Measurements from ENCODE around the gene NUDT3. TPM values are rescaled to one million over a fixed set of nuclear protein-coding genes. Genes with fewer than 3 reads are reported as not detected.

The NUDT3 gene
- total and polyA plus RNA-seq, 9 of the 15 experiments (the other 6 are each of a cell fraction or from before 2014, with no cell fraction given): 5.4 to 81.2 (median 56.4) TPM

DNA sequence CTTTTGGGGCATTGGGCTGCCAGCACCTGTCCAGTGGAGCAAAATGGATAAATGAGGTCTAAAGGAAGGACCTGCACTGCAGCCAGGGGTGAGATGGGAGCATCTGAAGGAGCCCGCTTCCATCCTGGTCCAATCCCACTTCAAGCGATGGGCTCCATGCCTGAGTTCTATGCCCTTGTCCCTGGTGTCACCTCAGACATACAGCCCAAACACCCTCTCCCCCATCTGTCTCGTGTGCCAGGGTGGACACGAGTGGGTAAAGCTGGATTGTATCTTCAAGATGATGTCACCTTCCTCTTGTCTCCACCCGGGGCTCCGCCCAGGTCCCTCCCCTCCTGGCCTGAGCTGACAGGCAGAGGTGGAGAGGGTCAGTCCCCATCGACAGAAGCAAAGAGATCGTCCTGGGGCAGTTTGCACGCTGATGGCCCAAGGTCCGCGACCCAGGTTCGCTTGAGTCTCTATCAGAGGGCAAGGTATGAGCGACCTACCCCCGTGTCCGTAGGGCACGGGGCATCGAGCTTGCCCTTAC is 144.2 kb downstream of the NUDT3 start:
- ChIA-PET POLR2A (interaction anchor here (0.5 to 4.9 kb wide), 25 partner anchors 11 to 568 kb away, joined by 3 to 67 read pairs (median 4); partner anchors contain the start of genes HMGA1 and RPS10), CTCF (ENCODE audit: low intra/inter-chr PET ratio) (interaction anchor here (0.7 to 3.0 kb wide), 7 partner anchors 52 to 892 kb away, joined by 3 to 27 read pairs (median 6); partner anchors contain the start of gene NUDT3)
- BruUV-seq (replicated peaks): TSS peak; percentile 75
- Histone ChIP-seq H3K4me2 (ENCODE audit: insufficient read depth, low read length) (peak overlapping the region; percentile 100), H3K27me3 (ENCODE audit: control insufficient read depth in 2 of 2, insufficient read depth in 2 of 2, low read length in 2 of 2) (no peaks in the 10 kb centered on the region; a peak in 1 of 5 replicates), H3K27ac (ENCODE audit: extremely low read depth, low read depth, low read length) (peak overlapping the region; percentile 86), H3K9ac (ENCODE audit: insufficient read depth in 1 of 2, low read depth in 2 of 2, low read length in 2 of 2) (peak overlapping the region; percentile 83 to 93), H4K20me1 (replicated peaks; ENCODE audit: control insufficient read depth, insufficient read depth, low read length) (peaks cover 21% of the 10 kb centered on the region; the same call in 1 of the 2 replicates), H3K4me3 (peak overlapping the region; percentile 76), H2AFZ (ENCODE audit: low read depth, low read length) (peak overlapping the region; percentile 83), H3K9me1 (ENCODE audit: control insufficient read depth, insufficient read depth, low read length) (peaks cover 5% of the 10 kb centered on the region), H3K79me2 (ENCODE audit: control insufficient read depth, insufficient read depth, low read length) (peaks cover 34% of the 10 kb centered on the region), H3K9me3 (replicated peaks; ENCODE audit: control insufficient read depth, insufficient read depth, low read depth, low read length) (no peaks in the 10 kb centered on the region; the same call in 1 of the 2 replicates), H3K4me1 (replicated peaks in 1 of 2; ENCODE audit: control insufficient read depth in 2 of 2, insufficient read depth in 2 of 2, low read length in 2 of 2) (peaks cover 42 to 57% of the 10 kb centered on the region in 2 experiments), H3K36me3 (ENCODE audit: control insufficient read depth, insufficient read depth, low read length) (peaks cover 38% of the 10 kb centered on the region)
- ATAC-seq (peak; percentile 54), FAIRE-seq (peak; percentile 61), DNase-seq (ENCODE audit: extremely low read depth in 1 of 4, low spot score in 3 of 4) (peak; percentile 63 to 85 (median 68))
- in situ Hi-C loops (cut with MboI) (loop anchor here (5.0 kb wide), 2 partner anchors 164 to 359 kb away; no protein-coding TSS in a partner anchor), intact Hi-C loops (cut with micrococcal nuclease) (loop anchor here (2.0 kb wide), 3 partner anchors 71 to 145 kb away; partner anchors contain the start of gene NUDT3)
- 6% methylated on average over 17 of the region's 17 CpGs for WGBS (ENCODE audit: insufficient coverage, low coverage, missing lambda C conversion rate)
- TF ChIP-seq CREBBP (IDR thresholded peaks at IDR 0.05; ENCODE audit: low read depth, low read length) (no peak), MYBL2 (IDR thresholded peaks at IDR 0.05; ENCODE audit: low read depth) (no peak), MYBL2 (CRISPR knock-in tag; IDR thresholded peaks at IDR 0.05; ENCODE audit: borderline replicate concordance) (no peak), POLR2AphosphoS5 (IDR thresholded peaks at IDR 0.05; ENCODE audit: control insufficient read depth, insufficient read depth, low read depth, low read length) (0 out of 2 replicates have a peak, but pooled peaks have one; percentile 3), KLF13 (tag; IDR thresholded peaks at IDR 0.05; ENCODE audit: borderline replicate concordance, low read depth) (no peak), SNIP1 (IDR thresholded peaks at IDR 0.05; ENCODE audit: low read depth) (no peak), GATAD2A (IDR thresholded peaks at IDR 0.05) (0 out of 2 replicates have a peak, but pooled peaks have one; percentile 6), RCOR1 (IDR thresholded peaks at IDR 0.05; ENCODE audit: borderline replicate concordance in 1 of 2, low read depth in 2 of 2, low read length in 2 of 2) (0 out of 4 replicates have a peak, but pooled peaks of 1 of the 2 experiments have one; percentile 1), PTTG1 (tag; IDR thresholded peaks at IDR 0.05; ENCODE audit: low read depth) (no peak), KLF16 (IDR thresholded peaks at IDR 0.05) (no peak; the same call in 1 of the 2 replicates)
- TF ChIP-seq, protein P1, sequence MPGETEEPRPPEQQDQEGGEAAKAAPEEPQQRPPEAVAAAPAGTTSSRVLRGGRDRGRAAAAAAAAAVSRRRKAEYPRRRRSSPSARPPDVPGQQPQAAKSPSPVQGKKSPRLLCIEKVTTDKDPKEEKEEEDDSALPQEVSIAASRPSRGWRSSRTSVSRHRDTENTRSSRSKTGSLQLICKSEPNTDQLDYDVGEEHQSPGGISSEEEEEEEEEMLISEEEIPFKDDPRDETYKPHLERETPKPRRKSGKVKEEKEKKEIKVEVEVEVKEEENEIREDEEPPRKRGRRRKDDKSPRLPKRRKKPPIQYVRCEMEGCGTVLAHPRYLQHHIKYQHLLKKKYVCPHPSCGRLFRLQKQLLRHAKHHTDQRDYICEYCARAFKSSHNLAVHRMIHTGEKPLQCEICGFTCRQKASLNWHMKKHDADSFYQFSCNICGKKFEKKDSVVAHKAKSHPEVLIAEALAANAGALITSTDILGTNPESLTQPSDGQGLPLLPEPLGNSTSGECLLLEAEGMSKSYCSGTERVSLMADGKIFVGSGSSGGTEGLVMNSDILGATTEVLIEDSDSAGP (CRISPR knock-in tag; IDR thresholded peaks at IDR 0.05): 0 out of 2 replicates have a peak, but pooled peaks have one; percentile 2
- TF ChIP-seq, protein P2, sequence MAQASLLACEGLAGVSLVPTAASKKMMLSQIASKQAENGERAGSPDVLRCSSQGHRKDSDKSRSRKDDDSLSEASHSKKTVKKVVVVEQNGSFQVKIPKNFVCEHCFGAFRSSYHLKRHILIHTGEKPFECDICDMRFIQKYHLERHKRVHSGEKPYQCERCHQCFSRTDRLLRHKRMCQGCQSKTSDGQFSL (CRISPR knock-in tag; IDR thresholded peaks at IDR 0.05): peak; percentile 67; the same call in 1 of the 2 replicates
- TF ChIP-seq, protein P2 (tag; IDR thresholded peaks at IDR 0.05): no peak
- TF ChIP-seq, protein P3, sequence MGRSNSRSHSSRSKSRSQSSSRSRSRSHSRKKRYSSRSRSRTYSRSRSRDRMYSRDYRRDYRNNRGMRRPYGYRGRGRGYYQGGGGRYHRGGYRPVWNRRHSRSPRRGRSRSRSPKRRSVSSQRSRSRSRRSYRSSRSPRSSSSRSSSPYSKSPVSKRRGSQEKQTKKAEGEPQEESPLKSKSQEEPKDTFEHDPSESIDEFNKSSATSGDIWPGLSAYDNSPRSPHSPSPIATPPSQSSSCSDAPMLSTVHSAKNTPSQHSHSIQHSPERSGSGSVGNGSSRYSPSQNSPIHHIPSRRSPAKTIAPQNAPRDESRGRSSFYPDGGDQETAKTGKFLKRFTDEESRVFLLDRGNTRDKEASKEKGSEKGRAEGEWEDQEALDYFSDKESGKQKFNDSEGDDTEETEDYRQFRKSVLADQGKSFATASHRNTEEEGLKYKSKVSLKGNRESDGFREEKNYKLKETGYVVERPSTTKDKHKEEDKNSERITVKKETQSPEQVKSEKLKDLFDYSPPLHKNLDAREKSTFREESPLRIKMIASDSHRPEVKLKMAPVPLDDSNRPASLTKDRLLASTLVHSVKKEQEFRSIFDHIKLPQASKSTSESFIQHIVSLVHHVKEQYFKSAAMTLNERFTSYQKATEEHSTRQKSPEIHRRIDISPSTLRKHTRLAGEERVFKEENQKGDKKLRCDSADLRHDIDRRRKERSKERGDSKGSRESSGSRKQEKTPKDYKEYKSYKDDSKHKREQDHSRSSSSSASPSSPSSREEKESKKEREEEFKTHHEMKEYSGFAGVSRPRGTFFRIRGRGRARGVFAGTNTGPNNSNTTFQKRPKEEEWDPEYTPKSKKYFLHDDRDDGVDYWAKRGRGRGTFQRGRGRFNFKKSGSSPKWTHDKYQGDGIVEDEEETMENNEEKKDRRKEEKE (IDR thresholded peaks at IDR 0.05; ENCODE audit: borderline replicate concordance in 1 of 2, control insufficient read depth in 1 of 2, low read depth in 2 of 2, low read length in 1 of 2): 0 out of 4 replicates have a peak, but pooled peaks of 1 of the 2 experiments have one; percentile 61
